Adrenal gland (tissue), 12 donors: ENCODE data around the gene SNED1. TPM values are rescaled to one million over a fixed set of nuclear protein-coding genes. Genes with fewer than 3 reads are reported as not detected.
A peak's percentile ranks its signal among the peaks of the same experiment; 100 is the strongest.

Source experiments
- DNase-seq, 7 donors: peaks; one replicate each; pipeline ENCODE4 v3.0.0-alpha.2; 2019 to 2020
- H3K27ac ChIP-seq, 5 donors: fragments of 200-600 bp; sonication (generic) in 4 of 5; 1 replicate in 3 of 5; 2 replicates in 2 of 5; pipeline versions ENCODE4 v1.5.1 to v1.8.0; 2016 to 2020; ENCODE audit warnings: mild to moderate bottlenecking in 1 of 5
- H3K27me3 ChIP-seq: fragments of 200-600 bp; 2 replicates; pipeline ENCODE4 v1.8.0; 2021
- H3K36me3 ChIP-seq, 2 donors: fragments of 200-600 bp; replicated peaks in 1 of 2; 1 replicate in 1 of 2; 2 replicates in 1 of 2; pipeline versions ENCODE4 v1.5.1 to v1.8.0; 2018 to 2022
- H3K4me1 ChIP-seq, 2 donors: fragments of 200-600 bp; replicated peaks in 1 of 2; 1 replicate in 1 of 2; 2 replicates in 1 of 2; pipeline versions ENCODE4 v1.5.1 to v1.8.0; 2018 to 2021
- H3K4me3 ChIP-seq, 4 donors: fragments of 200-600 bp; sonication (generic) in 3 of 4; one replicate each; pipeline ENCODE4 v1.5.1; 2016 to 2018
- H3K9me3 ChIP-seq, 3 donors: fragments of 200-600 bp; sonication (generic) in 1 of 3; replicated peaks in 1 of 3; 1 replicate in 2 of 3; 2 replicates in 1 of 3; pipeline versions ENCODE4 v1.5.1 to v1.8.0; 2016 to 2021
- POLR2A ChIP-seq, 2 donors: fragments of 450-650 bp; IDR thresholded peaks; one replicate each; pipeline ENCODE4 v1.6.1; 2017; ENCODE audit warnings: antibody characterized with exemption in 2 of 2, mild to moderate bottlenecking in 2 of 2, moderate library complexity in 1 of 2
- WGBS, 4 donors: extraction: QIAGEN DNeasy Blood & Tissue Kit in 2 of 4; methylation state at CpG; one replicate each; pipeline versions ENCODE4 v1.1.5 to v1.1.7; 2013 to 2017; 5-methylcytosine and 5-hydroxymethylcytosine counted together
- intact Hi-C, 2 donors: fragments of 100-400 bp; cut with DNase I; formaldehyde crosslinking; loops; one replicate each; pipeline versions ENCODE4 v1.14.1 to v1.15.0; 2022 to 2023
- polyA plus RNA-seq, 3 donors: library from polyadenylated mRNA; stranded (reverse); fragments of 200-250 nt in 2 of 3; fragments of 350-450 nt in 1 of 3; fragmentation: Illumina TruSeq in 1 of 3; extraction: RNeasy Lipid Tissue Mini Kit (QIAGEN cat#74804) in 1 of 3; gene quantifications; one replicate each; pipeline ENCODE4 v1.2.3, GENCODE V29; 2013 to 2014
- total RNA-seq, 9 donors: library from RNA; depleted of rRNA in 4 of 9; stranded (reverse); fragments of >200 nt in 4 of 9; fragments of 120-200 nt in 1 of 9; fragmentation: NEBNext Ultra II Directional in 1 of 9; extraction: Animal tissue kit (Norgen Biotek cat#: 25700) in 1 of 9; gene quantifications; one replicate each; pipeline versions ENCODE4 v1.1.0 to v1.2.4, GENCODE V29; 2013 to 2023
- TF ChIP-seq, protein P1 (sequence below), 6 experiments: fragments of 450-650 bp in 4 of 6; fragments of 200-600 bp in 2 of 6; sonication (generic) in 1 of 6; IDR thresholded peaks; 1 replicate in 5 of 6; 2 replicates in 1 of 6; pipeline versions ENCODE4 v1.5.1 to v1.8.0; 2016 to 2021; ENCODE audit warnings: antibody characterized with exemption in 6 of 6, mild to moderate bottlenecking in 2 of 6, moderate library complexity in 1 of 6
- donor health status: healthy with polysubstance abuse.
- donor health status: Bipolar disorder and iron deficiency.
- donor health status: DM: yes; HTN: yes; CAD: no.
- donor health status: DM: no; HTN: no; CAD: no.
- donor health status: DM: no; HTN: no; CAD: no.
- donor health status: DM: yes; HTN: yes; CAD: no.

The SNED1 gene
- total and polyA plus RNA-seq, 12 donors, result 3.1 to 59.5 (median 22.9) TPM

DNA sequence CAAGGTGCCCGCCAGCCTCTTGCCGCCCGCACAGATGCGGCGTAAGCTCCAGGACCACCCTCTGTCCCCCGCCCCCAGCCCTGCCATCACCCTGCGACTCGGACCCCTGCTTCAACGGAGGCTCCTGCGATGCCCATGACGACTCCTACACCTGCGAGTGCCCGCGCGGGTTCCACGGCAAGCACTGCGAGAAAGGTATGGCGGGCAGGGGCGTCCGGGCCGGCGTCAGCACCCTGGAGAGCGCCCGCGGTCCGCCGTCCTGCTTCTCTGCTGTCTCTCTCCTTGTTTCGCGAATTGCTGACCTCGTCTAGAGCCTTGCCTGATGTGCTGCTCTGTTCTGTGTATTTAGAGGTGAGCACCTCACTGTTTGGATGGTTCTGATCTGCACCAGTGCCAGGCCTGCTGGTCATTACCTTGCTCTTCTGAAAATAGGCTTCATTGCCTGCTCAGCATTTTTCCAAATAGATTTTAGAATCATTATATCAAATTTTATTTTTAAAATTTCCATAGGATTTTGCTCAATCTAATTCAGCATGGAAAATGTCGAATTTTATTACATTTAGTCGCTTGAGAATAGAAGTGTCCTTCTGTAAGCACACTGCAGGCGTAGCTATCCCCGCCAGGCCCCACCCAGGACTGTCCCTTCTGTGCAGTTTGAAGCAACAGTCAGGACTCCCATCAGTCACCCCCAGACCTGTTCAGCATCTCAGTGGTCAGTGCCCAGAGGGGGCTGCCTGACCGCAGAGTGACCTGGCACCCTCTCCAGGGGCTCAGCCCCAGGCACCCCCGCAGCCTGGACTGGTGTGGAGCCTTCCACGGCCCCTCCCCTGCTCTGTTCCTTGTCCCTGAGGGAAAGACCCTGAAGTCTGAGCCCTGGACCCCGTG lies 51.6 kb downstream of the SNED1 start:
- peaks cover 0 to 7% of the 10 kb centered on the region in 2 donors for H3K36me3 ChIP-seq
- H3K9me3 ChIP-seq, result no peaks in the 10 kb centered on the region
- H3K27me3 ChIP-seq, result no peaks in the 10 kb centered on the region
- DNase-seq, result peak in 2 of 7 donors; percentile 1 to 40
- H3K27ac ChIP-seq, result no peak overlapping the region
- H3K4me1 ChIP-seq, result no peaks in the 10 kb centered on the region
- intact Hi-C loops, result no loop called here
- no peak overlapping the region for H3K4me3 ChIP-seq
- TF ChIP-seq, protein P1, sequence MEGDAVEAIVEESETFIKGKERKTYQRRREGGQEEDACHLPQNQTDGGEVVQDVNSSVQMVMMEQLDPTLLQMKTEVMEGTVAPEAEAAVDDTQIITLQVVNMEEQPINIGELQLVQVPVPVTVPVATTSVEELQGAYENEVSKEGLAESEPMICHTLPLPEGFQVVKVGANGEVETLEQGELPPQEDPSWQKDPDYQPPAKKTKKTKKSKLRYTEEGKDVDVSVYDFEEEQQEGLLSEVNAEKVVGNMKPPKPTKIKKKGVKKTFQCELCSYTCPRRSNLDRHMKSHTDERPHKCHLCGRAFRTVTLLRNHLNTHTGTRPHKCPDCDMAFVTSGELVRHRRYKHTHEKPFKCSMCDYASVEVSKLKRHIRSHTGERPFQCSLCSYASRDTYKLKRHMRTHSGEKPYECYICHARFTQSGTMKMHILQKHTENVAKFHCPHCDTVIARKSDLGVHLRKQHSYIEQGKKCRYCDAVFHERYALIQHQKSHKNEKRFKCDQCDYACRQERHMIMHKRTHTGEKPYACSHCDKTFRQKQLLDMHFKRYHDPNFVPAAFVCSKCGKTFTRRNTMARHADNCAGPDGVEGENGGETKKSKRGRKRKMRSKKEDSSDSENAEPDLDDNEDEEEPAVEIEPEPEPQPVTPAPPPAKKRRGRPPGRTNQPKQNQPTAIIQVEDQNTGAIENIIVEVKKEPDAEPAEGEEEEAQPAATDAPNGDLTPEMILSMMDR (IDR thresholded peaks at IDR 0.05), result no peak
- TF ChIP-seq POLR2A (IDR thresholded peaks at IDR 0.05), result no peak
- WGBS, 4 donors, result 75 to 85% (median 78%) methylated on average over 26 to 38 of the region's 38 CpGs

DNA sequence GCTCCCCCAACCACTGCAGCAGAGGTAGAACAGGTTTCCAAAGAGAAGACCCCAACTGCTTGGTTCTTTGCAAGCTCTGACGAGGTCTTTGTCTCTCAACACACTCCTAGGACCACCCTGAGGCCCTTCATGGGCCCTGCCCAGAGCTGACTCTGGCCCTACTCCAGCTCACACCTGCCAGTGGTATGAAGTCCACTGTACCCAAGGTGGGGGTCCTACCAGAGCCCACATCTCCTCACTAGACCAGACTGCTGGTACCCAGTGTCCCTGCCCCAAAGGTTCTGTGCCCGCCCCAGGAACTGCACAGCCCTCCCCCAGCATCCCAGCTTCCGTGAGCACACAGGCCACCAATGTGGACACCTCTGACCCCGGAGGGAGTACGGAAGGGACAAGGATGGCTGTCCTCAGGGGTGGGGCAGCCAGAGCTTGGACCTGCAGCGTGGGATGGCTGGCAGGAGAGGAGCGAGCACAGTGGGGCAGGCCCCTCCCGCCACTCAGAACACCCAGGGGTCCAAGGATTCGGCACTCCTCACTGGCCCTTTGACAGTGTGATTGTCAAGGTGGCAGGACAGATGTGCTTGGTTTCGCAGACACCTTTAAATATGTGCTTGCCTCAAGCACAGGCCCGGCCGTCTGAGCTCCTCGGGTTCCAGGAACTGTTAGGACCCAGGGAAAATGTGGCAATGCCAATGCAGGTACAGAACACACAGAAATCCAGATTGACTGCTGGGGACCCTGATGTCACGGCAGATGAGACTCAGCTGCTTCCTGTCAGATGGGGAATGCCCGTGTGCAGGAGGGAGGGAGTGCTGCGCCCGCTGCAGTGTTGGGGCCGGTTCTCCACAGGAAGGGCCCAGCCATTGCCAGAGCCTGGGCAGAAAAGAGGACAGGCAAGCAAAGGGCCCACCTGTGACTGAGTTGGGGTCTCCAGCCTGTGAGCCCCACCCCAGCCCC lies 52.5 kb downstream of the SNED1 start:
- H3K4me1 ChIP-seq, result no peaks in the 10 kb centered on the region
- DNase-seq, result peak in 2 of 7 donors; percentile 0 to 41
- TF ChIP-seq, protein P1 (IDR thresholded peaks at IDR 0.05), result no peak
- TF ChIP-seq POLR2A (IDR thresholded peaks at IDR 0.05), result no peak
- H3K9me3 ChIP-seq, result no peaks in the 10 kb centered on the region
- peaks cover 0 to 7% of the 10 kb centered on the region in 2 donors for H3K36me3 ChIP-seq
- intact Hi-C loops, result no loop called here
- no peak overlapping the region for H3K4me3 ChIP-seq
- H3K27me3 ChIP-seq, result no peaks in the 10 kb centered on the region
- WGBS, 4 donors, result 89 to 95% (median 92%) methylated on average over 7 to 18 of the region's 18 CpGs
- no peak overlapping the region for H3K27ac ChIP-seq

DNA sequence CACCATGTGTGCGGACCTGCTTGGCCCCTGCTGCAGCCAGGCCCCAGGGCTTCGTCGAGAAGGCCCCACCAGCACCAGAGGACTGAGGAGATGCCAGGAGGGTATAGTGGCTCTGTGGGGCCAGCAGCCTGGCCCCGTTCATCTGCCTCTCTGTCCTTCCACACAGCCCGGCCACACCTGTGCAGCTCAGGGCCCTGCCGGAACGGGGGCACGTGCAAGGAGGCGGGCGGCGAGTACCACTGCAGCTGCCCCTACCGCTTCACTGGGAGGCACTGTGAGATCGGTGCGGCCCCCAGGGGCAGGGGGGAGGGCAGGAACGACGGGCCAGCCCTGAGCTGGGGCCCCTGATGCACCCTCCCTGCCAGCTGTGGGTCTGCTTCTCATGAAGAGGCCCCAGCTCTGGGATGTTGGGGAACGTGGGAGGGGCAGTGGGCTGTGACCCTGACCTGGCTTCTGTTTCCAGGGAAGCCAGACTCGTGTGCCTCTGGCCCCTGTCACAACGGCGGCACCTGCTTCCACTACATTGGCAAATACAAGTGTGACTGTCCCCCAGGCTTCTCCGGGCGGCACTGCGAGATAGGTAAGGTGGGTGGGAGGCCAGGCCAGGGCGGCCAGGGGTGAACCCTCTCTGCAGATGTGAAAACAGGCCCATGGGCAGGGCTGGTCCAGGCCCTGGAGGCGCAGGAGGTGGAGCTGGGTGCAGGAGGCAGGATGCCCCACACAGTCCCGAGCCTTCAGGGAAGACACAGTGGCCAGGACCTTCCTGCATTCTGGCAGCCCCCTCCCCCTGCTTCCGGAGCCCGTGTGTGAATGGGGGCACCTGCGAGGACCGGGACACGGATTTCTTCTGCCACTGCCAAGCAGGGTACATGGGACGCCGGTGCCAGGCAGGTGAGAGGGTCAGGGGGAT lies 53.4 kb downstream of the SNED1 start:
- H3K9me3 ChIP-seq, result no peaks in the 10 kb centered on the region
- DNase-seq, result peak in 2 of 7 donors; percentile 0 to 27
- no peak for TF ChIP-seq POLR2A (IDR thresholded peaks at IDR 0.05)
- TF ChIP-seq, protein P1 (IDR thresholded peaks at IDR 0.05), result no peak
- no peak overlapping the region for H3K4me3 ChIP-seq
- intact Hi-C loops, result no loop called here
- H3K27ac ChIP-seq, result no peak overlapping the region
- H3K36me3 ChIP-seq, result peaks cover 0 to 7% of the 10 kb centered on the region in 2 donors
- H3K27me3 ChIP-seq, result no peaks in the 10 kb centered on the region
- WGBS, 4 donors, result 78 to 88% (median 85%) methylated on average over 6 to 33 of the region's 33 CpGs
- no peaks in the 10 kb centered on the region for H3K4me1 ChIP-seq
